Astrocyte (in vitro differentiated cells and primary cell): ENCODE data around the gene PRIMPOL. TPM values are rescaled to one million over a fixed set of nuclear protein-coding genes. Genes with fewer than 3 reads are reported as not detected.
A peak's percentile ranks its signal among the peaks of the same experiment; 100 is the strongest.

ENCODE experiments used
- DNase-seq: peaks from one replicate; pipeline ENCODE4 v3.0.0-alpha.2; 2010; ENCODE audit warnings: low read depth
- FAIRE-seq: peaks from 2 replicates; lab custom pipeline; 2011; peaks lifted over from hg19 to GRCh38; lab: Jason Lieb, UNC
- H2AFZ ChIP-seq: 2 replicates; pipeline ENCODE4 v1.6.0; 2012; ENCODE audit warnings: low read depth, low read length, inconsistent platforms
- H3K27ac ChIP-seq: 2 replicates; pipeline ENCODE4 v1.5.1; 2011; ENCODE audit warnings: low read depth, low read length, inconsistent platforms
- H3K27me3 ChIP-seq: 2 replicates; pipeline ENCODE4 v1.6.0; 2011; ENCODE audit warnings: low read length, inconsistent platforms; ENCODE audit not compliant: insufficient read depth
- H3K36me3 ChIP-seq: 2 replicates; pipeline ENCODE4 v1.5.1; 2011; ENCODE audit warnings: low read length, inconsistent platforms; ENCODE audit not compliant: insufficient read depth
- H3K4me1 ChIP-seq: 2 replicates; pipeline ENCODE4 v1.5.1; 2011; ENCODE audit warnings: low read length, inconsistent platforms; ENCODE audit not compliant: insufficient read depth
- H3K4me2 ChIP-seq: 2 replicates; pipeline ENCODE4 v1.6.0; 2012; ENCODE audit warnings: low read length, inconsistent platforms
- H3K4me3 ChIP-seq: 2 replicates; pipeline ENCODE4 v1.5.1; 2011; ENCODE audit warnings: low read depth, mild to moderate bottlenecking, low read length, inconsistent platforms; ENCODE audit not compliant: insufficient read depth
- H3K79me2 ChIP-seq: 2 replicates; pipeline ENCODE4 v1.6.0; 2012; ENCODE audit warnings: mild to moderate bottlenecking, low read length, inconsistent platforms; ENCODE audit not compliant: insufficient read depth
- H3K9ac ChIP-seq: 2 replicates; pipeline ENCODE4 v1.6.0; 2012; ENCODE audit warnings: mild to moderate bottlenecking, low read length, inconsistent platforms
- H3K9me3 ChIP-seq: 2 replicates; pipeline ENCODE4 v1.5.1; 2012; ENCODE audit warnings: low read depth, mild to moderate bottlenecking, low read length, inconsistent platforms; ENCODE audit not compliant: insufficient read depth
- H4K20me1 ChIP-seq: 2 replicates; pipeline ENCODE4 v1.6.0; 2012; ENCODE audit warnings: low read length, inconsistent platforms; ENCODE audit not compliant: insufficient read depth
- H3K27ac Mint-ChIP-seq: one replicate; pipeline ENCODE4 v1.8.0; 2021; ENCODE audit warnings: mild to moderate bottlenecking, mixed read lengths; ENCODE audit not compliant: unreplicated experiment
- H3K27me3 Mint-ChIP-seq: one replicate; pipeline ENCODE4 v1.8.0; 2021; ENCODE audit warnings: low read depth, mixed read lengths; ENCODE audit not compliant: unreplicated experiment
- H3K36me3 Mint-ChIP-seq: one replicate; pipeline ENCODE4 v1.8.0; 2021; ENCODE audit warnings: low read depth, mixed read lengths; ENCODE audit not compliant: unreplicated experiment
- H3K4me1 Mint-ChIP-seq: one replicate; pipeline ENCODE4 v1.8.0; 2021; ENCODE audit warnings: low read depth, mixed read lengths; ENCODE audit not compliant: unreplicated experiment
- H3K4me3 Mint-ChIP-seq: one replicate; pipeline ENCODE4 v1.8.0; 2021; ENCODE audit warnings: mild to moderate bottlenecking, moderate library complexity, mixed read lengths; ENCODE audit not compliant: unreplicated experiment
- H3K9me3 Mint-ChIP-seq: one replicate; pipeline ENCODE4 v1.8.0; 2021; ENCODE audit warnings: mild to moderate bottlenecking, mixed read lengths; ENCODE audit not compliant: unreplicated experiment
- EZH2 ChIP-seq: IDR thresholded peaks from 2 replicates; pipeline ENCODE4 v1.6.1; 2012; ENCODE audit warnings: mild to moderate bottlenecking, low read length, inconsistent platforms; ENCODE audit not compliant: insufficient read depth
- total RNA-seq: library from RNA; stranded (reverse); gene quantifications from 2 replicates; pipeline ENCODE4 v1.2.1, GENCODE V29; 2021
- TF ChIP-seq, protein P1 (sequence below): IDR thresholded peaks from 2 replicates; pipeline ENCODE4 v1.5.1; 2011; ENCODE audit warnings: low read depth, mild to moderate bottlenecking, inconsistent platforms, low read length, moderate library complexity; ENCODE audit not compliant: insufficient read depth

The PRIMPOL gene
- total RNA-seq, 1 donor from 2014 or later = 6.5 TPM

DNA sequence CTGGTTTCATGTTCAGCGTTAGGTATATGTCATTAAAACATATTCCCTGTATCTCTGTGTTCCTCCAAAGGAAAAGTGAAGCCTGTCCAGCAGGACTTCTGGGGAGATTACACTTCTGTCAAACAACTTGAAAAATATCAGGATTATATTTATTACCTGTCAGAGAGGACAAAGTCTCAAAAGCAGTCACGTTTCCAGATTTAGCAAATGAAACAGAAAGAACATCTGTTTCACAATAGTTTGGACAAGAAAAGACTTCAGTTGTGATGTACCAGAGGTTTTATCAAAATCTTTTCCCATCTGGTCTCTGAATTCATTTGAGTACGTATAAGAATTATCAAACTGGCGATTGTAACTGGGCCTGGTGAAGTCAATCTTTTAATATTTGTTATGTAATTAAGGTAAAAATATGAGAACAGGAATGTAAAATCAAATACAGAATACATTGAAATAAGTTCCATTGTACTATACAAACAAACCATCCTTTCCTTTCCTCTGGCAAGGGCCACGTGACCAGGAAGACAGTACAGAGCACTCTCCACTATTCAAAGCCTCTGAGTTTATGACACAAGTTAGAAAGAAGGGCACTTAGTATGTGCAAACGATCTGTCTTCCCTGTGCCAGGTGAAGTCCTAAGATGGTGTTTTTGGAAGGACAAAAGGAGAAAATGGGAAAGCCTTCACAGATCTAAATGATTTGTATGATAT is 3.5 kb upstream of the PRIMPOL start:
- Mint-ChIP-seq H3K4me1 (peaks cover 24% of the 10 kb centered on the region), H3K27me3 (no peaks in the 10 kb centered on the region), H3K4me3 (peak overlapping the region; percentile 91), H3K9me3 (no peaks in the 10 kb centered on the region), H3K36me3 (peaks cover 5% of the 10 kb centered on the region), H3K27ac (no peak overlapping the region)
- H3K4me1 ChIP-seq = peaks cover 34% of the 10 kb centered on the region
- H3K27me3 ChIP-seq = no peaks in the 10 kb centered on the region
- H2AFZ ChIP-seq = no peak overlapping the region
- no peaks in the 10 kb centered on the region for H3K9me3 ChIP-seq
- peaks cover 32% of the 10 kb centered on the region for H4K20me1 ChIP-seq
- H3K9ac ChIP-seq = peak overlapping the region; percentile 32
- H3K4me3 ChIP-seq = no peak overlapping the region
- peak overlapping the region; percentile 98 for H3K4me2 ChIP-seq
- DNase-seq = no peak
- FAIRE-seq = no peak
- peaks cover 83% of the 10 kb centered on the region for H3K79me2 ChIP-seq
- H3K36me3 ChIP-seq = peaks cover 9% of the 10 kb centered on the region
- H3K27ac ChIP-seq = peak overlapping the region; percentile 15
- TF ChIP-seq, protein P1, sequence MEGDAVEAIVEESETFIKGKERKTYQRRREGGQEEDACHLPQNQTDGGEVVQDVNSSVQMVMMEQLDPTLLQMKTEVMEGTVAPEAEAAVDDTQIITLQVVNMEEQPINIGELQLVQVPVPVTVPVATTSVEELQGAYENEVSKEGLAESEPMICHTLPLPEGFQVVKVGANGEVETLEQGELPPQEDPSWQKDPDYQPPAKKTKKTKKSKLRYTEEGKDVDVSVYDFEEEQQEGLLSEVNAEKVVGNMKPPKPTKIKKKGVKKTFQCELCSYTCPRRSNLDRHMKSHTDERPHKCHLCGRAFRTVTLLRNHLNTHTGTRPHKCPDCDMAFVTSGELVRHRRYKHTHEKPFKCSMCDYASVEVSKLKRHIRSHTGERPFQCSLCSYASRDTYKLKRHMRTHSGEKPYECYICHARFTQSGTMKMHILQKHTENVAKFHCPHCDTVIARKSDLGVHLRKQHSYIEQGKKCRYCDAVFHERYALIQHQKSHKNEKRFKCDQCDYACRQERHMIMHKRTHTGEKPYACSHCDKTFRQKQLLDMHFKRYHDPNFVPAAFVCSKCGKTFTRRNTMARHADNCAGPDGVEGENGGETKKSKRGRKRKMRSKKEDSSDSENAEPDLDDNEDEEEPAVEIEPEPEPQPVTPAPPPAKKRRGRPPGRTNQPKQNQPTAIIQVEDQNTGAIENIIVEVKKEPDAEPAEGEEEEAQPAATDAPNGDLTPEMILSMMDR = no peak
- TF ChIP-seq EZH2 = no peak

DNA sequence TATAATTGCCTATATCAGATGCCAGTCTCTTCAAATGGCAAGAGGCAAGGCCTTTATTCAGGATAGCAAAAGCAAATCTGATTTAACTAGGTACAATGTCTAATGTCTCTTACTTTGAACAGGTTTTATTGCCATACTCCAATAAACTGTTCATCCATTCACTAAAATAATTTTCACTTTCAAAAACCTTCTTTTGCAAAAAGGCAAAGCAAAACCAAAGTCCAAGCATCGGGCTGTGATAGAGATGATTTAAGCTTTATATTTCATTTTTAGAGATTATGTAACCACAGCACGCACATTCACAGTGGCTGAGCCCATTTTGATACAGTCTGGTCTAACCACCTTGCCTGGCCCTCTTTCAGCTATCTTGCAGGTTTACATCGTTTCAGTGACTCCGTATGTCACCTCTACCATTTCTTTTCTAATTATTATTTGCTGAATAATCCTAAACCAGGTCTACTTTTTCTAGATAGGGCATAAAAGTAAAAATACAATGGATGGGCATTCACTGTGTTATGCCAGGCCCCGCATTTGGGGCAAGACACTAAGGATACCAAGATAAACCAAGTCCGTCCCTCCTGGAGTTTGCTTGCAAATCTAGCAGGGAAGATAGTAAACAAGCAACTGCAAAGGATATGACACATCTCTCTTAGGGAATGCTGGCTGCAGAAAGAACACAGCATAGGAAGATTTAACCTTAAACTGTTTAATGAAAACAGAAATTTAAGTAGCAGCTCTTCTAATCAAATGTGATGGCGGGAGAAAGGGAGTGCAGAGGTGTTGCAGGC is 2.1 kb upstream of the PRIMPOL start:
- H3K4me1 Mint-ChIP-seq = peaks cover 24% of the 10 kb centered on the region
- no peaks in the 10 kb centered on the region for H3K27me3 Mint-ChIP-seq
- Histone ChIP-seq H3K27ac (peak overlapping the region; percentile 93), H4K20me1 (peaks cover 23% of the 10 kb centered on the region), H3K4me1 (peaks cover 34% of the 10 kb centered on the region), H3K9ac (peak overlapping the region; percentile 97), H3K36me3 (peaks cover 5% of the 10 kb centered on the region), H3K4me3 (peak overlapping the region; percentile 79), H3K9me3 (no peaks in the 10 kb centered on the region), H3K4me2 (peak overlapping the region; percentile 98), H3K79me2 (peaks cover 69% of the 10 kb centered on the region), H3K27me3 (no peaks in the 10 kb centered on the region), H2AFZ (no peak overlapping the region)
- H3K4me3 Mint-ChIP-seq = peak overlapping the region; percentile 91
- FAIRE-seq (no peak), DNase-seq (no peak)
- H3K27ac Mint-ChIP-seq = peak overlapping the region; percentile 87
- H3K36me3 Mint-ChIP-seq = no peaks in the 10 kb centered on the region
- H3K9me3 Mint-ChIP-seq = no peaks in the 10 kb centered on the region
- TF ChIP-seq, protein P1 = no peak
- no peak for TF ChIP-seq EZH2

DNA sequence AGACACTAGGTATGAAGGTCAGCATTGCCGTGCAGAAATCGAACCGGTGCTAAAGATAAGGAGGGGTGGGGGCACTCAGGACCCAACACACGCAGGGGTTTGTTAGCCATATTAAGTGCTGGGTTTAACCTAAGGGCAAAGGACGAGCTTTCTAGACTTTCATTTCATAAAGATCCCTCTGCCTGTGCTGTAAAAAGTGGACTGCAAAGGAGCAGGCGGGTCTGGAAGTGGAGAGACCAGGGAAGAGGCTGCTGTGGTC is 1.6 kb upstream of the PRIMPOL start:
- Histone ChIP-seq H4K20me1 (peaks cover 21% of the 10 kb centered on the region), H3K4me1 (peaks cover 34% of the 10 kb centered on the region), H3K4me2 (peak overlapping the region; percentile 98), H3K27ac (peak overlapping the region; percentile 93), H3K9ac (peak overlapping the region; percentile 97), H3K79me2 (peaks cover 64% of the 10 kb centered on the region), H3K9me3 (no peaks in the 10 kb centered on the region), H3K4me3 (peak overlapping the region; percentile 79), H2AFZ (no peak overlapping the region), H3K36me3 (peaks cover 5% of the 10 kb centered on the region), H3K27me3 (no peaks in the 10 kb centered on the region)
- Mint-ChIP-seq H3K27me3 (no peaks in the 10 kb centered on the region), H3K9me3 (no peaks in the 10 kb centered on the region), H3K4me1 (peaks cover 24% of the 10 kb centered on the region), H3K27ac (peak overlapping the region; percentile 87), H3K4me3 (peak overlapping the region; percentile 91), H3K36me3 (no peaks in the 10 kb centered on the region)
- TF ChIP-seq, protein P1 = no peak
- no peak for TF ChIP-seq EZH2
- DNase-seq (no peak), FAIRE-seq (no peak)
